PFSK-1 (cell line): Measurements from ENCODE around the gene LEFTY1.

Experiments used
- FOXP2 ChIP-seq: optimal IDR thresholded peaks from 2 replicates; pipeline ENCODE3; 2011; ENCODE audit warnings: borderline replicate concordance, control low read depth, inconsistent platforms; ENCODE audit not compliant: insufficient read depth; ENCODE audit errors: extremely low read length, extremely low read depth
- POLR2AphosphoS5 ChIP-seq: IDR thresholded peaks from 2 replicates; pipeline ENCODE4 v1.6.1; 2012; ENCODE audit warnings: low read depth, mild to moderate bottlenecking, control low read depth, low read length, moderate library complexity
- SIN3A ChIP-seq: IDR thresholded peaks from 2 replicates; pipeline ENCODE4 v1.6.1; 2012; ENCODE audit warnings: mild to moderate bottlenecking, low read length, moderate library complexity, borderline replicate concordance; ENCODE audit not compliant: insufficient read depth
- TAF1 ChIP-seq: IDR thresholded peaks from 2 replicates; pipeline ENCODE4 v1.6.1; 2012; ENCODE audit warnings: low read length, control low read depth, borderline replicate concordance; ENCODE audit not compliant: insufficient read depth
- TF ChIP-seq, protein P1 (sequence below), 2 experiments: IDR thresholded peaks; 2 replicates each; pipeline versions ENCODE4 v1.6.1 to v1.8.0; 2011 to 2012; ENCODE audit warnings: low read depth in 2 of 2, low read length in 2 of 2, control low read depth in 1 of 2, inconsistent platforms in 1 of 2, mild to moderate bottlenecking in 1 of 2, moderate library complexity in 1 of 2; ENCODE audit not compliant: insufficient read depth in 1 of 2

The LEFTY1 gene

DNA sequence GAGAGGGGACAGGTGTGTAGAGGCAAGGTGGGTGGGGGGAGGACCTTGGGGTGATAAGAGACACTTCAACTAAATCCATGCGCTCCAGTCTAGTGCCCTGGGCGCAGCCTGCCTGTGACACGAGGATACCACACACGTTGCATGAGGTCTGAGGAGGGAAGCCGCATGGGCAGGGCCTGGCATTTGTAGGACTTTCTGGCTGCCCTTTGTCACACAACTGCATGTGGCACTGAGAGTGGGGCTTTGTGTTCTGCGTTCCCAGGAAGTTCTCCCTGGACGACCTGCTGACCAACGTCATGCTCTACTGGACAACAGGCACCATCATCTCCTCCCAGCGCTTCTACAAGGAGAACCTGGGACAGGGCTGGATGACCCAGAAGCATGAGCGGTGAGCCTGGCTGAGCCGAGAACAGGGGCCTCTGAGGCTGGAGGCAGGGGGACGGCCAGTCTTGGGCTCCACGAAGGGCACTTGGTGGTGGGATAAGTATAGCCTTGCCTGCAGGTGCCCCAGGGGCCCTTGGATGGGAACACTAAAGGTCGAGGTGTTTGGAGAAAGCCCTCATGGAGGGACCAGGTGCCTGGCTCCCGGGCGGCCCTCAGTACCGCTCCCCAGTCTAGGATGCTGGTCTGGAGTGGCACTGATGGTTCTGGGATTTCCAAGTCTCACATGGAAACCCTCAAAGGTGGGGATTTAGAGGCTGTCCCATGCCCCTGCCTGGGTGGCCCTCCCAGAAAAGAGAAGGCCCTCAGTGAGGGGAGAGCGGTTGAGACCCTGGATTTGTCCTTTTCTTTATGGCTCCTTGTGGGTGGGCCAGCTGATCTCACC, 44.5 kb downstream of the LEFTY1 start:
- TF ChIP-seq POLR2AphosphoS5 = no peak
- no peak for TF ChIP-seq TAF1
- TF ChIP-seq, protein P1, sequence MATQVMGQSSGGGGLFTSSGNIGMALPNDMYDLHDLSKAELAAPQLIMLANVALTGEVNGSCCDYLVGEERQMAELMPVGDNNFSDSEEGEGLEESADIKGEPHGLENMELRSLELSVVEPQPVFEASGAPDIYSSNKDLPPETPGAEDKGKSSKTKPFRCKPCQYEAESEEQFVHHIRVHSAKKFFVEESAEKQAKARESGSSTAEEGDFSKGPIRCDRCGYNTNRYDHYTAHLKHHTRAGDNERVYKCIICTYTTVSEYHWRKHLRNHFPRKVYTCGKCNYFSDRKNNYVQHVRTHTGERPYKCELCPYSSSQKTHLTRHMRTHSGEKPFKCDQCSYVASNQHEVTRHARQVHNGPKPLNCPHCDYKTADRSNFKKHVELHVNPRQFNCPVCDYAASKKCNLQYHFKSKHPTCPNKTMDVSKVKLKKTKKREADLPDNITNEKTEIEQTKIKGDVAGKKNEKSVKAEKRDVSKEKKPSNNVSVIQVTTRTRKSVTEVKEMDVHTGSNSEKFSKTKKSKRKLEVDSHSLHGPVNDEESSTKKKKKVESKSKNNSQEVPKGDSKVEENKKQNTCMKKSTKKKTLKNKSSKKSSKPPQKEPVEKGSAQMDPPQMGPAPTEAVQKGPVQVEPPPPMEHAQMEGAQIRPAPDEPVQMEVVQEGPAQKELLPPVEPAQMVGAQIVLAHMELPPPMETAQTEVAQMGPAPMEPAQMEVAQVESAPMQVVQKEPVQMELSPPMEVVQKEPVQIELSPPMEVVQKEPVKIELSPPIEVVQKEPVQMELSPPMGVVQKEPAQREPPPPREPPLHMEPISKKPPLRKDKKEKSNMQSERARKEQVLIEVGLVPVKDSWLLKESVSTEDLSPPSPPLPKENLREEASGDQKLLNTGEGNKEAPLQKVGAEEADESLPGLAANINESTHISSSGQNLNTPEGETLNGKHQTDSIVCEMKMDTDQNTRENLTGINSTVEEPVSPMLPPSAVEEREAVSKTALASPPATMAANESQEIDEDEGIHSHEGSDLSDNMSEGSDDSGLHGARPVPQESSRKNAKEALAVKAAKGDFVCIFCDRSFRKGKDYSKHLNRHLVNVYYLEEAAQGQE (IDR thresholded peaks at IDR 0.05; ENCODE audit: insufficient read depth in 1 of 2, low read depth in 2 of 2, low read length in 2 of 2) = no peak

DNA sequence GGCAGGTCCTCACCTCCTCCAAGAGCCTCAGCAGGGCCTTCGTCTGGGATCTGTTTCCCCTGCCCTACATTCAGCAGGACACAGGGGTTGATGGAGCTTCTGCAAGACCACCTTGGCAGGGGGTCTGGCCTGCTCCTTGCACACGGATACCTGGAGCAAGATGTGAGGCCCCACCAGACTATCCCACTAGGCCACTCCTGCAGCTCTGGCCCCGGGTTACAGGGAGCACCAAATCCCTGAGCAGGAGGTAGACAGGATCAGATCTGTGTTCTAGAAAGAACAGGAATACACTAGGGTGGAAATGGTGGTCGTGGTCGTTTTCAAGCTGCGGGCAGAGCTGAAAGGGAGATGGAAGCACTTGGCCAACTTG, 45.5 kb downstream of the LEFTY1 start:
- TF ChIP-seq, protein P1 (IDR thresholded peaks at IDR 0.05; ENCODE audit: insufficient read depth in 1 of 2, low read depth in 2 of 2, low read length in 2 of 2) = no peak
- no peak for TF ChIP-seq FOXP2
- no peak for TF ChIP-seq POLR2AphosphoS5
- TF ChIP-seq SIN3A = no peak
- no peak for TF ChIP-seq TAF1

DNA sequence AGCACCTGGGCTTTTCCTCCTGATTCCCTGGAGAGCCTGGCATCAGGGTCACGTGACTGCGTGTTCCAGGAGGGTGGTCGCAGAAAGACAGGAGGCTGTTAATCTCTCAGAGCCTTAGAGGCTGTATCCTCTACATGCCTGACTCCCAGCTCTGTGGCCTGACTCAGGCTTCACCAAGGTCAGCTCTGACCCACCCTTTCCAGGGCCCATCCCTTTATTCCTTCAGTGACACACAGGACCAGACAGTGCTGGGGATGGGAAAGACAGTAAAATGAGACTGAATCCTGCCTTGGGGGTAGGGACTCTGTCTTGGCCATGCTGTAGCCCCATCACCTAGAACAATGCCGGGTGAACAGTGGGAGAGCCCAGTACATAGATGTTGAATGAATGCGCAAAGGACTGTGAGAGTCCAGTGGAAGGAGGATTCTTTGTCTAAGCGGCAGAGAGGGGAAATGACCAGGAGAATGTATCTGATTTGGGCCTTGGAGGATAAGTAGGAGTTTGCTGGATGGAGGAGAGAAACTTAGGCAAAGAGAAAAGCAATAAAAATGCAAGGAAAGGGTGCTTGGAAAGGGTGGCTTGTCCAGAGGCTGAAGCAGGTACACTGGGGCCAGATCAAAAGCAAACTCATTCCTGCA, 46.0 kb downstream of the LEFTY1 start:
- no peak for TF ChIP-seq TAF1
- TF ChIP-seq, protein P1 (IDR thresholded peaks at IDR 0.05; ENCODE audit: insufficient read depth in 1 of 2, low read depth in 2 of 2, low read length in 2 of 2) = no peak
- TF ChIP-seq POLR2AphosphoS5 = no peak
- TF ChIP-seq SIN3A = no peak
- no peak for TF ChIP-seq FOXP2

DNA sequence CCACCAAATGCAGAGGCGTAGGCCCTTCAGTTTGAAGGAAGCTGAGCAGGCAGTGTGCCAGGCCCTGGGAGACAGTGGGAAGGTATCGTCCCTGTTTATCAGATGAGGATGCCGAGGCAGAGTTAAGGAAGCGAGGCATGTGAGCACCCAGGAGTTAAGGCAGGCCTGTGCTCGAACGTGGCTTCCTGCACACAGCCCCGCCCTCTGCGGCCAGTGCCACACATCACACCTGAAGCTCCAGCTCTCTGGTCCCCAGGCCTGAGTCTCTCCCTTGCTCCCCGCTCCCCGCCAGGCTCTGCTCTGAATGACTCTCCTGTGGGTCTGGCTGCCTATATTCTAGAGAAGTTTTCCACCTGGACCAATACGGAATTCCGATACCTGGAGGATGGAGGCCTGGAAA, 46.9 kb downstream of the LEFTY1 start:
- TF ChIP-seq, protein P1 (IDR thresholded peaks at IDR 0.05; ENCODE audit: insufficient read depth in 1 of 2, low read depth in 2 of 2, low read length in 2 of 2) = no peak
- no peak for TF ChIP-seq SIN3A
- no peak for TF ChIP-seq FOXP2
- no peak for TF ChIP-seq POLR2AphosphoS5
- no peak for TF ChIP-seq TAF1
